ENCODE measurements around the gene CAMTA1.

CAMTA1 gene

DNA sequence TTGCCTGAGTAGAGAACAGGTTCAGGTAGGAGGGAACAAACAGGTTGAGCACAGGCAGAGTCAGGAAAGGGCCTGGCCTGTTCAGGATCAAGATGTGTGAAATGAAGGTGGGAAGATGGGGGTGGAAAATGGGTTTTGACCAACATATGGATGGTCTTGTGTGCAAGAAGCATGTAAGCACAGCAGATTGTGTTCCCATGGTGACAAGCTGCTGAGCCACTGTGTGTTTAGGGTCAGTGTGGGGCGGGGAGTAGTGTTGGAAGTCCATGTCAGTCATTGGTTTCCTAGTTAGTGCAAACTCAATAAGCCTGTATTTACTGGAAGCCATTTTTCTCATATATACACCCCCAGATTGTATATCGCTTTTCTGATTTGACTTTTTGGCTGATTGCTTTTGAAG lies 111.9 kb downstream of the CAMTA1 start:
- no peaks in the 10 kb centered on the region for H3K27me3 ChIP-seq (ENCODE audit: insufficient read depth, poor library complexity, severe bottlenecking)
- no peaks in the 10 kb centered on the region for H3K9me3 ChIP-seq (ENCODE audit: severe bottlenecking)
- no peak for ATAC-seq (ENCODE audit: low read depth)
- DNase-seq (ENCODE audit: low spot score) = no peak
- H3K4me3 ChIP-seq (ENCODE audit: severe bottlenecking) = no peak overlapping the region
- no peaks in the 10 kb centered on the region for H3K4me1 ChIP-seq (ENCODE audit: insufficient read depth, poor library complexity, severe bottlenecking)
- TF ChIP-seq CTCF (IDR thresholded peaks at IDR 0.05; ENCODE audit: poor library complexity, severe bottlenecking) = no peak
- H3K36me3 ChIP-seq (ENCODE audit: low read depth) = no peaks in the 10 kb centered on the region
- H3K27ac ChIP-seq (ENCODE audit: poor library complexity, severe bottlenecking) = no peak overlapping the region

DNA sequence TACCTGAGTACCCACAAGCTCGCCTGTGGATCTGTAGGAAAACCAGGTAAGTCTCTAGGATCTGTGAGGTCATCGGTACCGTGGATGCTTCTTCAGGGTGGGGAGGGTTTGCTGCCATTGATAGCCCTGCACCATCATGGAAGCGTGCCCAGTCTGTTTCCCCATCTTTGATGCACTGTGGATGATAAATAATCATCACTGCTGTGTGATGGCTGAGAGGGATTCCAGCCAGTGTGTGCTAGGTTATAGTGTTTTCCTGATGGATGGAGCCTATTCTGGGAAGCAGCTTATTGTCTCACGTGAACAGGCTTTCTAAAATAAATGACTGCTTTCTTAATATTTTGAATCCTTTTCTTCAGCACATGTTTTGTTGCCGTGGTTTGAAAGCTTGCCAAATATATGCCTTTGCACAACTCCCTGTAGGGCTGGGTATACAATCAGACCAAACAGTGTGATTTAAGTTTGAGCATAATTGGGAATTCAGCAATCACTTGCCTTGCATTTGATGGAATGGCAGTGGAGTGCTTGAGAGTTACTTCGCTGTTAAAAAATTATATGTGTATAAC lies 113.8 kb downstream of the CAMTA1 start:
- no peaks in the 10 kb centered on the region for H3K4me1 ChIP-seq (ENCODE audit: insufficient read depth, poor library complexity, severe bottlenecking)
- ATAC-seq (ENCODE audit: low read depth) = no peak
- H3K27me3 ChIP-seq (ENCODE audit: insufficient read depth, poor library complexity, severe bottlenecking) = no peaks in the 10 kb centered on the region
- H3K9me3 ChIP-seq (ENCODE audit: severe bottlenecking) = no peaks in the 10 kb centered on the region
- no peak for TF ChIP-seq CTCF (IDR thresholded peaks at IDR 0.05; ENCODE audit: poor library complexity, severe bottlenecking)
- no peaks in the 10 kb centered on the region for H3K36me3 ChIP-seq (ENCODE audit: low read depth)
- H3K27ac ChIP-seq (ENCODE audit: poor library complexity, severe bottlenecking) = no peak overlapping the region
- DNase-seq (ENCODE audit: low spot score) = no peak
- H3K4me3 ChIP-seq (ENCODE audit: severe bottlenecking) = no peak overlapping the region

GRCh38 chr1:6899621-6900020 lies 114.4 kb downstream of the CAMTA1 start:
- Histone ChIP-seq H3K4me3 (ENCODE audit: severe bottlenecking) (no peak overlapping the region), H3K4me1 (ENCODE audit: insufficient read depth, poor library complexity, severe bottlenecking) (no peaks in the 10 kb centered on the region), H3K36me3 (ENCODE audit: low read depth) (no peaks in the 10 kb centered on the region), H3K27me3 (ENCODE audit: insufficient read depth, poor library complexity, severe bottlenecking) (no peaks in the 10 kb centered on the region), H3K27ac (ENCODE audit: poor library complexity, severe bottlenecking) (no peak overlapping the region), H3K9me3 (ENCODE audit: severe bottlenecking) (no peaks in the 10 kb centered on the region)
- ATAC-seq (ENCODE audit: low read depth) (no peak), DNase-seq (ENCODE audit: low spot score) (no peak)
- no peak for TF ChIP-seq CTCF (IDR thresholded peaks at IDR 0.05; ENCODE audit: poor library complexity, severe bottlenecking)

DNA sequence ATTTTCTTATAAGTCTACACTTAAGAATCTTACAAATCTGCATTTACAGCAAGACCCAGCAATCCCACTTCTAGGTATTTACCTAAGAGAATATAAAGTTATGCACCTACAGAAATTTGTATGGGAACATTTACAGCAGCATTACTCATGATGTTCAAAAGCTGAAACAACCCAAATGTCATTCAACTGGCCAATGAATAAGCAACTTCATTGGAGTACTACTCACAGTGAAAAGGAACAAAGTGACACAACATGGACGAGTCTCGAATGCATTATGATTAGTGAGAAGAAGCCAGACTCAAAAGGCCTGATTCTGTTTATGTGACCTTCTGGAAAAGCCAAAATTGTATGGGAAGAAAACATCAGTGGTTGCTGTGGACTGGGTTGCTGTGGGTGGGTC lies 116.9 kb downstream of the CAMTA1 start:
- H3K36me3 ChIP-seq (ENCODE audit: low read depth) = no peaks in the 10 kb centered on the region
- no peaks in the 10 kb centered on the region for H3K9me3 ChIP-seq (ENCODE audit: severe bottlenecking)
- ATAC-seq (ENCODE audit: low read depth) = no peak
- no peaks in the 10 kb centered on the region for H3K27me3 ChIP-seq (ENCODE audit: insufficient read depth, poor library complexity, severe bottlenecking)
- no peak for TF ChIP-seq CTCF (IDR thresholded peaks at IDR 0.05; ENCODE audit: poor library complexity, severe bottlenecking)
- H3K4me3 ChIP-seq (ENCODE audit: severe bottlenecking) = no peak overlapping the region
- no peak overlapping the region for H3K27ac ChIP-seq (ENCODE audit: poor library complexity, severe bottlenecking)
- H3K4me1 ChIP-seq (ENCODE audit: insufficient read depth, poor library complexity, severe bottlenecking) = no peaks in the 10 kb centered on the region
- no peak for DNase-seq (ENCODE audit: low spot score)

- Histone ChIP-seq H3K27me3 (ENCODE audit: insufficient read depth, poor library complexity, severe bottlenecking) (no peaks in the 10 kb centered on the region), H3K9me3 (ENCODE audit: severe bottlenecking) (no peaks in the 10 kb centered on the region), H3K4me1 (ENCODE audit: insufficient read depth, poor library complexity, severe bottlenecking) (no peaks in the 10 kb centered on the region), H3K4me3 (ENCODE audit: severe bottlenecking) (no peak overlapping the region), H3K36me3 (ENCODE audit: low read depth) (no peaks in the 10 kb centered on the region), H3K27ac (ENCODE audit: poor library complexity, severe bottlenecking) (no peak overlapping the region)
- no peak for TF ChIP-seq CTCF (IDR thresholded peaks at IDR 0.05; ENCODE audit: poor library complexity, severe bottlenecking)
- no peak for ATAC-seq (ENCODE audit: low read depth)
- DNase-seq (ENCODE audit: low spot score) = no peak
These were observed 119.4 kb downstream of the CAMTA1 start for GRCh38 chr1:6904476-6905170.

Data from RWPE2 (cell line).